ENCODE data around the gene CASQ2. TPM values are rescaled to one million over a fixed set of nuclear protein-coding genes. Genes with fewer than 3 reads are reported as not detected.

The CASQ2 gene
- total RNA-seq, 2 donors from 2014 or later, result 0.26 TPM; not detected in 1

GRCh38 chr1:115725600-115725999 is 42.9 kb downstream of the CASQ2 start:
- Histone ChIP-seq H3K27ac (no peak overlapping the region), H3K36me3 (replicated peaks in 1 of 2; ENCODE audit: insufficient read depth in 1 of 2, low read depth in 2 of 2) (no peaks in the 10 kb centered on the region), H3K9me3 (no peaks in the 10 kb centered on the region), H3K4me1 (no peaks in the 10 kb centered on the region), H3K4me3 (no peak overlapping the region), H3K27me3 (no peaks in the 10 kb centered on the region)
- intact Hi-C loops (cut with DNase I), result no loop called here
- TF ChIP-seq, protein P1, sequence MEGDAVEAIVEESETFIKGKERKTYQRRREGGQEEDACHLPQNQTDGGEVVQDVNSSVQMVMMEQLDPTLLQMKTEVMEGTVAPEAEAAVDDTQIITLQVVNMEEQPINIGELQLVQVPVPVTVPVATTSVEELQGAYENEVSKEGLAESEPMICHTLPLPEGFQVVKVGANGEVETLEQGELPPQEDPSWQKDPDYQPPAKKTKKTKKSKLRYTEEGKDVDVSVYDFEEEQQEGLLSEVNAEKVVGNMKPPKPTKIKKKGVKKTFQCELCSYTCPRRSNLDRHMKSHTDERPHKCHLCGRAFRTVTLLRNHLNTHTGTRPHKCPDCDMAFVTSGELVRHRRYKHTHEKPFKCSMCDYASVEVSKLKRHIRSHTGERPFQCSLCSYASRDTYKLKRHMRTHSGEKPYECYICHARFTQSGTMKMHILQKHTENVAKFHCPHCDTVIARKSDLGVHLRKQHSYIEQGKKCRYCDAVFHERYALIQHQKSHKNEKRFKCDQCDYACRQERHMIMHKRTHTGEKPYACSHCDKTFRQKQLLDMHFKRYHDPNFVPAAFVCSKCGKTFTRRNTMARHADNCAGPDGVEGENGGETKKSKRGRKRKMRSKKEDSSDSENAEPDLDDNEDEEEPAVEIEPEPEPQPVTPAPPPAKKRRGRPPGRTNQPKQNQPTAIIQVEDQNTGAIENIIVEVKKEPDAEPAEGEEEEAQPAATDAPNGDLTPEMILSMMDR (IDR thresholded peaks at IDR 0.05), result no peak
- no peak for TF ChIP-seq POLR2A (IDR thresholded peaks at IDR 0.05)
- 72 to 82% methylated on average over 2 of the region's 2 CpGs for WGBS, 2 donors
- ATAC-seq (no peak), DNase-seq (no peak)

- Histone ChIP-seq H3K4me1 (no peaks in the 10 kb centered on the region), H3K27ac (no peak overlapping the region), H3K27me3 (no peaks in the 10 kb centered on the region), H3K4me3 (no peak overlapping the region), H3K9me3 (no peaks in the 10 kb centered on the region), H3K36me3 (replicated peaks in 1 of 2; ENCODE audit: insufficient read depth in 1 of 2, low read depth in 2 of 2) (no peaks in the 10 kb centered on the region)
- intact Hi-C loops (cut with DNase I), result no loop called here
- ATAC-seq (no peak), DNase-seq (no peak)
- 50 to 59% methylated on average over 5 of the region's 5 CpGs for WGBS, 2 donors
- TF ChIP-seq, protein P1 (IDR thresholded peaks at IDR 0.05), result no peak
- no peak for TF ChIP-seq POLR2A (IDR thresholded peaks at IDR 0.05)
These were observed 44.8 kb downstream of the CASQ2 start for GRCh38 chr1:115723756-115724155.

DNA sequence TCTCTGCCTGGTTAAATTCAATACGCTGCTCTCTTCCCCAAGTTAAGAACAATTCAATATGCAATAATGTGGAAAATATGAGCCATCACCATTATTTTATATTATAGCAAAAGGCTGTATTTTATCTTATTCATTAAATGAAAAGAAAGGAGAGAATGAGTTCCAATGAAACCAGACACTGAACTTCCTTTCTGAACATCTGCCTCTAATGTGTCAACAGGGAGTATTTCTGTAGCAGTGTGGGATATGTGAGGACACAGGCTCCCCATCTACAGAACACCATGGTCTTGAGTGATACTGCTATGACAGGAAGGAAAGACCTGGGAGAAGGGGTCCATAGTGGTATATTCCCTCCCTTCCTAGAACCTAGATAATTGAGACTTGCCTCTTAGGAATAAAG is 46.3 kb downstream of the CASQ2 start:
- Histone ChIP-seq H3K4me1 (no peaks in the 10 kb centered on the region), H3K27me3 (no peaks in the 10 kb centered on the region), H3K36me3 (replicated peaks in 1 of 2; ENCODE audit: insufficient read depth in 1 of 2, low read depth in 2 of 2) (no peaks in the 10 kb centered on the region), H3K27ac (no peak overlapping the region), H3K9me3 (no peaks in the 10 kb centered on the region), H3K4me3 (no peak overlapping the region)
- ATAC-seq, result no peak
- 83 to 86% methylated on average over 1 of the region's 1 CpG for WGBS, 2 donors
- TF ChIP-seq POLR2A (IDR thresholded peaks at IDR 0.05), result no peak
- TF ChIP-seq, protein P1 (IDR thresholded peaks at IDR 0.05), result no peak
- no peak for DNase-seq
- intact Hi-C loops (cut with DNase I), result no loop called here

GRCh38 chr1:115719285-115719684 is 49.2 kb downstream of the CASQ2 start:
- TF ChIP-seq, protein P1 (IDR thresholded peaks at IDR 0.05), result no peak
- no peak for TF ChIP-seq POLR2A (IDR thresholded peaks at IDR 0.05)
- Histone ChIP-seq H3K27ac (no peak overlapping the region), H3K4me3 (no peak overlapping the region), H3K9me3 (no peaks in the 10 kb centered on the region), H3K4me1 (peaks cover under 1% of the 10 kb centered on the region), H3K36me3 (replicated peaks in 1 of 2; ENCODE audit: insufficient read depth in 1 of 2, low read depth in 2 of 2) (no peaks in the 10 kb centered on the region), H3K27me3 (no peaks in the 10 kb centered on the region)
- WGBS, 2 donors, result 90 to 94% methylated on average over 4 to 7 of the region's 7 CpGs
- intact Hi-C loops (cut with DNase I), result no loop called here
- DNase-seq (no peak), ATAC-seq (no peak)

GRCh38 chr1:115718011-115718754 is 50.3 kb downstream of the CASQ2 start:
- WGBS, 2 donors, result 70 to 81% methylated on average over 5 of the region's 5 CpGs
- TF ChIP-seq, protein P1 (IDR thresholded peaks at IDR 0.05), result no peak
- no peak for TF ChIP-seq POLR2A (IDR thresholded peaks at IDR 0.05)
- no peak for ATAC-seq
- no peaks in the 10 kb centered on the region for H3K9me3 ChIP-seq
- no peak overlapping the region for H3K27ac ChIP-seq
- intact Hi-C loops (cut with DNase I), result no loop called here
- H3K4me3 ChIP-seq, result no peak overlapping the region
- no peaks in the 10 kb centered on the region for H3K27me3 ChIP-seq
- H3K4me1 ChIP-seq, result peaks cover 11% of the 10 kb centered on the region
- no peaks in the 10 kb centered on the region for H3K36me3 ChIP-seq (replicated peaks in 1 of 2; ENCODE audit: insufficient read depth in 1 of 2, low read depth in 2 of 2)
- no peak for DNase-seq

All from body of pancreas (tissue), 4 donors.